HG02885 (cell line): ENCODE results near the gene GALP.
"Not testable (repeated sequence)": the region's sequence is repeated elsewhere in the genome, so short reads cannot be mapped to it uniquely, and the experiment has no call there.

Experiments
- ATAC-seq: cut with Tn5 transposase; IDR thresholded peaks from one replicate; pipeline ENCODE4 v1.9.1; 2021; ENCODE audit warnings: mild to moderate bottlenecking; ENCODE audit not compliant: unreplicated experiment, poor library complexity

GALP gene

DNA sequence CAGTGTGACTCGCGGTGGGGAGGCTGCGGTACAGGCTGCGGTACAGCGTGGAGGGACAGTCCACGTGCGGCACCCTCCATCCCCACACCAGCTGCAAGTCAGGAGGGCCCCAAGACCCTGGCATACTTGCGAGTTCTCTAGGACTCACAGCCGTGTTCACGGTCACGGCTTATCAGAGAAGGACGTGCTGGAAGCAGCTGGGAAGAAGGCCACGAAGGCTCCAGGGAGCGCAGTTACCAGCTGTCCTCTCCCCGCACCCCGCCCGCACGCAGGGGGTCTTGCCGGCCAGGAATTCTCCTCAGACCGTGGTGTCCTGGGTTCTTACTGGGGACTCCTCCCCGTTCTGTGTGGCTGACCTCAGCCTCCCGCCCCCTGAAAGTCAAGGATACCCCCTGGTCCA lies 28.5 kb upstream of the GALP start:
- no peak for ATAC-seq

DNA sequence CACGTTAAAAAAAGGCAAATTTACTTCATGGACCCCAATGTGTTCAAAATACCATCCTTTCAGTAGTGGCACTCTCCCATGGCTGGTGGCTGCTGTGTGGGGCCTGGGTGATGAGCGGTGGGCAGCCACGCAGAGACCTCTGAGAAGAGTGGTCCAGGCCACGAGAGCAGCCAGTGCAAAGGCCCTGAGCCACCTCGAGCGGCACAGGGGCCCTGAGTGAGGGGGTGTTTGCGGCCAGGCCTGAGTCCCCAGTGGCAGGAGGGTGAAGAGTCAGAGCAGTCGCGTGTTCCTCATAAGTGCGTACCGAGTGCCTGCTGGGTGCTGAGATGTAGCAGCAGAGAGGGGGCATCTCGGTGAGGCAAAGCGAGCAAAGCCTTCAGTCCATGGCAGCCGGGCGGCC lies 27.7 kb upstream of the GALP start:
- ATAC-seq, result no peak

DNA sequence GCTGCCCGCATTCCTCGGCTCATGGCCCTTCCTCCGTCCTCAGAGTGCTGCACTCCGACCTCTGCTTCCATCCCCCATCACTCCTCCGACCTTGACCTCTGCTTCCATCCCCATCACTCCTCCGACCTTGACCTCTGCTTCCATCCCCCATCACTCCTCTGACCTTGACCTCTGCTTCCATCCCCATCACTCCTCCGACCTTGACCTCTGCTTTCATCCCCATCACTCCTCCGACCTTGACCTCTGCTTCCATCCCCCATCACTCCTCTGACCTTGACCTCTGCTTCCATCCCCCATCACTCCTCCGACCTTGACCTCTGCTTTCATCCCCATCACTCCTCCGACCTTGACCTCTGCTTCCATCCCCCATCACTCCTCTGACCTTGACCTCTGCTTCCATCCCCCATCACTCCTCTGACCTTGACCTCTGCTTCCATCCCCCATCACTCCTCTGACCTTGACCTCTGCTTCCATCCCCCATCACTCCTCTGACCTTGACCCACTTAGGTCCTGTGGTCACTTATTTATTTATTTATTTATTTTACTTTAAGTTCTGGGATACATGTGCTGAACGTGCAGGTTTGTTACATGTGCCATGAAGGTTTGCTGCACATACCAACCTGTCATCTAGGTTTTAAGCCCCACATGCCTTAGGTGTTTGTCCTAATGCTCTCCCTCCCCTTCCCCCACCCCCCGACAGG lies 26.7 kb upstream of the GALP start:
- ATAC-seq, result not testable (repeated sequence)

DNA sequence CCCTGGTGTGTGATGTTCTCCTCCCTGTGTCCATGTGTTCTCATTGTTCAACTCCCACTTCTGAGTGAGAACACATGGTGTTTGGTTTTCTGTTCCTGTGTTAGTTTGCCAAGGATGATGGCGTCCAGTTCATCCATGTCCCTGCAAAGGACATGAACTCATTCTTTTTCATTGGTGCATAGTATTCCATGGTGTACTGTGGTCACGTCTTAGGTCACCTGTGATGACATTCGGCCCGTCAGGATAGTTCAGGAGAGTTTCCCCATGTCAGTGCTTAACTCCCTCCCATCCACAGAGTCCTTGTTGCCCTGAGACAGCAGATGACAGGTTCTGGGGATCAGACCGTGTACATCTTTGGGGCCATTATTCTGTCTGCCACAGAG lies 26.2 kb upstream of the GALP start:
- no peak for ATAC-seq

DNA sequence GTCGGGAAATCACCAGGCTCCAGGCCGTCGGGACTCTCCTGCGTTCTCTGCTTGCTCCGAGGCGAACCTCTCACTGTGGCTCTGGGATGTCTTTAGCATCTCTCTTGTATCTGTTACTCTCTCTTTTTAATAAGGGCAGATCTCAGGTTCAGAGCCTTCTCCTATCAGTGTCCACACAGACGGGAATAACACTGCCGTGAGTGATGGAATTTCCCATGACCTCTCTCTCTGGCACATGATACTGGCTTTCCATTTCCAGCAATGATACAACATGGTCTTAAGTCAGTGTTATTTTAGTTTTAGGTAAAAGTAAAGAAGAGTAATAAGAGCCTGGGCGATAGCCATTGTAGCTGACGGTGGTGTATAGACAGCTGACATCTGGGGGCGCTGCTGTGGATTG lies 25.4 kb upstream of the GALP start:
- no peak for ATAC-seq

DNA sequence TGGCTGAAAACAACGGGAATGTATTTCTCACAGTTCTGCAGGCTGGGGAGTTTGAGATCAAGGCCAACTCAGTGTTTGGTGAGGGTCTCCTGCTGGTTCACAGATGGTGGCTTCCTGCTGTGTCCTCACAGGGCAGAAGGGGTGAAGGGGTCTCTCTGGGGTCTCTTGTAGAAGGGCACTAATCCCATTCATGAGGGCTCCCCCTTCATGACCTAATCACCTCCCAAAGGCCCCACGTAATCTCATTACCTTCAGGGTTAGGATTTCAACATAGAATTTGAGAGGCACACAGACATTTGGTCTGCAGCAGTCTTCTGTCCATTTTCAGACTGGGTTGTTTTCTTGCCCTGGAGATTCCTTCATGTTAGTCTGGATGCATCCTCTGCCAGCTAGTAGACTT lies 23.2 kb upstream of the GALP start:
- no peak for ATAC-seq

DNA sequence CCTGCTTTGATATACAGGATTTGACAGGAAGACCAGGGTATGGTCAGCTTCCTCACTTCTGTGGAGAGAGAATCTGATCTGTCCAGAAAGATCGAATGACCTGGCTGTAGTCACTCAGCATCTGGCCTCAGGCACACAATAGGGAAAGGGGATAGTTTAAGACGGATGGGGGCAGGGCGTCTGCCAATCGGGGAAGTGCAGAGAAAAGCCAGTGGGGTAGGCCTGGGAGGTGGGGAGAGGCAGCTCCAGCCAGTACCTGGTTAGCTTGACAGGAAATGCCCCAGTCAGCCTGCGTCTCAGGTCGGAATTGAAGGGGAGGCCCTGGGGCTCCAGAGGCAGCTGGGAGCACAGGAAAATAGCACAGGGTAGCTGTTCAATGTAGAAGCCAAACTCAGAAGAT lies 22.3 kb upstream of the GALP start:
- ATAC-seq, result no peak

DNA sequence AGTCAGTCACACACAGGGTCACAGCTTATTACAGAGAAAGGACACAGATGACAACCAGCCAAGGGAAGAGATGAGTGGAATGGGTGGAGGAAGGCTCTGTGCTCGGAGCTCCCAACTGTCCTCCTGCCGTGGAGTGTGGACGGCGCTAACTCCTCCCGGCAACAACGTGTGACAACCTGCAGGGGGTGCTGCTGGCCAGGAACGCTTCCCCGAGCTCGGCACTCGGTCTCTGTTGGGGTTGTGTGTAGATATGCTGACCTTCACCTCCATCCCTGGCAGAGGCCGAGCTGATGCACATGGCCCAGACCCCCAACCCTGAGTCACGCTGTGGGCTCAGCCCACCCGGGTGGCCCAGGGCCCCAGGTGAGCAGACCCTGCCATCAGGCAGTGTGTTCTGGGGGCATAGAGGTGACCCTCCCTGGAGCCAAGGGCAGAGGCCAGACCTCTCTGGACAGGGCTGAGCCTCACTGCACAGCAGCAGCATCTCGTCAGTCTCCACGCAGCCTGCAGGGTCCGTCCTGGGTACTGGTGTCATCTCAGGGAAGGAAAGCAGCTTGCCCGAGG lies 20.6 kb upstream of the GALP start:
- ATAC-seq, result no peak

DNA sequence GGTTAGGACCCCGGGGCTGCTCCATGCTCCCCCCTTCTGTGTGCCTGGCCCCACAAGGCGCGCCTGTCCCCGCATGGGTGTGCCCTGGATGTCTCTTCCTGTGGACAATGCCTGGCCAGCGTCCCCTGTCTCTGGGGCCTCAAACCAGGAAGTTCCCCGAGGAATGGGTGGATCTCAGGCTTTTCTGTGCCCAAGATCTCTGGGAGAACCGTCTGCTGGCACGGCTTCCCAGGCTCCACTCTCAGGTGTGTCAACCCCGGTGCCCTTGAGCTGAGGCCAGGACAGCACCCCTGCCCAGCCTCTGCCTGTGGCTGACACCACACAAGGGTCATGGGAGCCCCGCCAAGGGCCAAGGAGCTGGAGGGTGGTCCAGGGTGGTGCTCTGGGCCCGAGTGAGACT lies 19.0 kb upstream of the GALP start:
- no peak for ATAC-seq

DNA sequence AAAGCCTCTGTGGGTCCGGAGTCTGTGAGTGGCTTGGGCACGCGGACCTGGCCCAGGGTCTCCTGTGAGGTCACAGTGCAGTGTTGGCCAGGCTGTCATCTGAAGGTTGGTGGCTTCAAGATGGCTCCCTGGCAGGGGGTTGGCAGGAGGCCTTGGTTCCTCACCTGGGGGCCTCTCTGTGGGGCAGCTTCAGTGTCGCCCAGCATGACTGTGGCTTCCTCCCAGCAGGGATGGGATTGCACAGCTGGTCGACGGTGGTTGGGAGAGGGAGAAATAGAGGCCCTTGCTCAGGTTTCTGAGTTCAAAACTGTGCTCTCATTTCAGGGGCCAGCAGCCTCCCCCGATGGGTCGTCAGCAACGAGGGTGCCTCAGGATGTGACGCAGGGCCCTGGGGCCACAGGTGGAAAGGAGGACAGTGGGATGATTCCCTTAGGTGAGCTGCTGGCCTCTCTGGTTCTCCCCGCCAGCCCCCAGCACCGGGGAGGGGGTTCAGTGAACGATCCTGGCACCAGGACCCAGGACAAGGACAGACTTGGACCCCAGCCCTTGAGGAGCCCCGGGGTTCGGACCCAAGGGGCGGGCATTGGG lies 17.5 kb upstream of the GALP start:
- ATAC-seq, result no peak

DNA sequence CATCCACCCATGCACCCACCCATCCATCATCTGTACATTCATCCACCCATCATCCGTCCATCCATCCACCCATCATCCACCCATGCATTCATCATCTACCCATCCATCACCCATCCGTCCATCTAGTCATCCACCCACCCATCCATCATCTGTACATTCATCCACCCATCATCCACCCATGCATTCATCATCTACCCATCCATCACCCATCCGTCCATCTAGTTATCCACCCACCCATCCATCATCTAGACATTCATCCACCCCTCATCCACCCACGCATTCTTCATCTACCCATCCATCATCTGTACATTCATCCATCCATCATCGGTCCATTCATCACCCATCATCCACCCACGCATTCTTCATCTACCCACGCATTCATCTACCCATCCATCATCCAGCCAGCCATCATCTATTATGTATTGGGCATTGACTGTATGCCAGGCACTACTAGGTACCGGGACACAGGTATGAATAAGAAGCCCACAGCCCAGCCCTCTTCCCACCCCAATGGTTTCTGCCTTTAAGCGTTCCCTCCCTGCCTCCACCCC lies 16.7 kb upstream of the GALP start:
- no peak for ATAC-seq

DNA sequence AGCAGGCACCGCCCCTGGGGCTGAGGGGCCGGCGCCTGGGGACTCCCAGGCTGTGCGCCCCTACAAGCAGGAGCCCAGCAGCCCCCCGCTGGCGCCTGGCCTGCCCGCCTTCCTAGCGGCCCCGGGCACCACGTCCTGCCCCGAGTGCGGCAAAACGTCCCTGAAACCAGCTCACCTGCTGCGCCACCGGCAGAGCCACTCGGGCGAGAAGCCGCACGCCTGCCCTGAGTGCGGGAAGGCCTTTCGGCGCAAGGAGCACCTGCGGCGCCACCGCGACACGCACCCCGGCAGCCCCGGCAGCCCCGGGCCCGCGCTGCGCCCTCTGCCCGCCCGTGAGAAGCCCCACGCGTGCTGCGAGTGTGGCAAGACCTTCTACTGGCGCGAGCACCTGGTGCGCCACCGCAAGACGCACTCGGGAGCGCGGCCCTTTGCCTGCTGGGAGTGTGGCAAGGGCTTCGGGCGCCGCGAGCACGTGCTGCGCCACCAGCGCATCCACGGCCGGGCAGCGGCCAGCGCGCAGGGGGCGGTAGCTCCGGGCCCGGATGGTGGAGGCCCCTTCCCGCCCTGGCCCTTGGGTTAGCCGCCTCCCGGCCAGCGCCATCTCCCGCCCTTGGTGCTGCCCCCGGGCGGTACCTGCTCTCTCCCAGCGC lies 16.1 kb upstream of the GALP start:
- ATAC-seq, result no peak

DNA sequence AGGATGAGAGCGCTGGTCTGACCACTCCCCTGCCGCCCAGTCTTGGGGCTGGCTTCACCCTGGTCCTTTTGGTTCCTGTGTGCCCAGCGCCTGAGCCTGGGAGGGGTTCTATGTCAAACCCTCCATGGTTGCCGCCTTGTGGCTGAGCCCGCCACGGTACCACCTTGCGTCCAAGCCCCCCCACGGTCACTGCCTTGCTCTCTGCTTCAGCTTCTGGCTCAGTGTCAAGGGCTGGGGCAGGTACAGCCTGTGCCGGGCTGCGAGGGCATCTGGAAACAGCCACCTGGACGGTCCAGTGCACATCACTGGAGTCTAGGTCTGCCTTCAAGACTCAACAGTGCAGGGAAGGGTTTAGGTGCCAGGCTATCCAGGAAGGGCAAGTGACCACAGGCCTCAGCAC lies 14.3 kb upstream of the GALP start:
- ATAC-seq, result no peak

DNA sequence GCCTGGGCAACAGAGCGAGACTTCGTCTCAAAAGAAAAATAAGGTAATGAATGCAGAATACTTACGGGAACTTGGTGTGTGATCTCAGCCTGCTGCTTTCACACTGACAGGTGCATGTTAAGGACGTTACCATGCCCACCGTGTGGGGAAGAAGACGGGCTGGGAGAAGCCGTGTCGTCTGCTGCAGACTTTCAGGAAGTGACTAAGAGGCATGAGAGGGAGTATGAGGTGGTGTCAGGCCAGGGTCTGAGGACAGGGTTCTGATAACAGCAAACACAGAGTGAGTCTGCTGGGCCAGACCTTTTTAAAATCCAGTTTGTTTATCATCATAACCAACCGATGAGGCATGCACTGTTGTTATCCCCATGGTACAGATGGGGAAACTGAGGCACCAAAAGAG lies 13.6 kb upstream of the GALP start:
- ATAC-seq, result no peak

DNA sequence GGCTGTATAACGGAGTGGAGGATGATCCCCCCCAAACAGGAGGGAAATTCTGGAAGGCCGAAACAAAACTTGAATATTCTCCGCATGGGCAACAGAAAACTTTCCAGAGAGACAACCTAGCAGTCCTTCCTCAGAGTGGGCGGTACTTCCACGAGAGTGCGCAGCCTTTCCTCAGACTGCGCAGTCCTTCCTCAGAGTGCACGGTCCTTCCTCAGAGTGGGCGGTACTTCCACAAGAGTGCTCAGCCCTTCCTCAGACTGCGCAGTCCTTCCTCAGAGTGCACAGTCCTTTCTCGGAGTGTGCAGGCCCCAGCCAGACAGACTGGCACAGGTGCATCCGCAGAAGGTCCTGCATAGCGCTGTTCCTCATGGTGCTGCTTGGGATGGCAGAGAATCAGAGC lies 12.7 kb upstream of the GALP start:
- ATAC-seq, result no peak

DNA sequence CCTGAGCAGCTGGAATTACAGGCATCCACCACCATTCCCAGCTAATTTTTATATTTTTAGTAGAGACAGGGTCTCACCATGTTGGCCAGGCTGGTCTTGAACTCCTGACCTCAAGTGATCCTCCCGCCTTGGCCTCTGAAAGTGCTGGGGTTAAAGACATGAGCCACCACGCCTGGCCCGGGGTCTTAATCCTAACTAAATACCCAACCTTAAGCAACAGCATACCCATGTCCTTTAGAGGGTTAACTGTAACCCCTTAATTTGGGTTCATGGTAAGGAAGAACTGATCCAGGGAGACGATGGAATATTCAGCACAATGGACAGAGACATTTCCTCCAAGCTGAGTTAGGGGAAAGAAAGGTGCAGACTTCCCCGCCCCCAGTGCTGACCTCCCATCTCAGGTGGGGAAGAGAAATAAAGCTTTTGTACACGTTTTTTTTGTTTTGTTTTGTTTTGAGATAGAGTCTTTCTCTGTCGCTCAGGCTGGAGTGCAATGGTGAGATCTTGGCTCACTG lies 8.7 kb upstream of the GALP start:
- no peak for ATAC-seq

DNA sequence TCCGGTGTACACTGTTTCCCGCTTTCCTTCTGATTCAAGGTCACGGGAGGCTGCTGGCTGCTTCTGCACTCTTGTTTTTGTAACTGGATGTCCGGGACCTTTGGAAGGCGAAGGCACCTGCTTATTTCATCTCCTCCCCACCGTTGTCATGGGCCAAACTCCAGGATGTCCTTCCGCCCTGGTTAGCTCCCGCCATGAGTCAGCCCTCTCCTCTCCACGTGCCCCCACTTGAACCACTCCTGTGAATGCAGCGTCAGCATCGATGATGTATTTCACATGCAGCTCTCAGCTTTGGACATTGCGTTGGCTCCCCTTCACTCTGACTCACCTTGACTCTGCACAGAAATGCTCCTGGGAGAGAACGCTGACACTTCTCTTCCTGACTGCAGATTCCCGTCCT lies 5.5 kb upstream of the GALP start:
- ATAC-seq, result no peak

DNA sequence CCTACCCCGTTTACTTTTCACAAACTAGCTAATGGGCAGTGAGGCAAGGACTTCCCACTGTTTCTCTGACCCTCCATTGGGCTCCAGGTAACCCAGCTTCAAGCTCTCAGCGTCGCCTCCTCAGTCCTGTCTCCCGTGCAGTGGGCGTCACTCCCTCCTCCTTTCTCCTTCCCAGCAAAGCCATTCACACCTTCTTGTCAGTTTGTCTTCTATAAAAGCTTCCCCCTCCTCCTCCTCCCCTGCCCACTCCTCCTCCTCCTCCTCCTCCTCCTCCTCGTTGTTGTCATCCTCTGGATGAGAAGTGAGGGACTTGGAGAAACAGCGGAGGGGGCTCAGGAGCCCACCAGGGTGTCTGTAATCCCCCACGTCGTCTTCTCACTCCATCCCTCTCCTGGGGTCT lies 1.7 kb upstream of the GALP start:
- no peak for ATAC-seq

DNA sequence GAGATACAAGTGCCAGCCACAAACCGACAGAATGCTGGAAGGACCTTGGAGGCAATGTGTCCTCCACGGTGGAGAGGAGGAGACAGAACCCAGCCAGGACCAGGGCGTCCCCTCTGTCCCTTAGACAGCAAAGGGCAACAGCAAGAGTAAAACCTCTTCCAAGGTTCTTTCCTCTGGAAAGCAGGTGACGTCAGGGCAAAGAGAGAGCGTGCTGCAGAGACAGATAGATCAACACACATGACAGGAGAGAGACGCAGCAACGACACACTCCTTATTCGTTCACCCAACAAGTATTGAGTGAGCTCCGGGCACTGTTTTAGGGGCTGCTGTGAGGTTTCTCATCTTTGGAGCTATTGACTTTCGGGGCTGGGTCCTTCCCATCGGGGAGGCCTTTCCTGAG lies 1.3 kb upstream of the GALP start:
- no peak for ATAC-seq

DNA sequence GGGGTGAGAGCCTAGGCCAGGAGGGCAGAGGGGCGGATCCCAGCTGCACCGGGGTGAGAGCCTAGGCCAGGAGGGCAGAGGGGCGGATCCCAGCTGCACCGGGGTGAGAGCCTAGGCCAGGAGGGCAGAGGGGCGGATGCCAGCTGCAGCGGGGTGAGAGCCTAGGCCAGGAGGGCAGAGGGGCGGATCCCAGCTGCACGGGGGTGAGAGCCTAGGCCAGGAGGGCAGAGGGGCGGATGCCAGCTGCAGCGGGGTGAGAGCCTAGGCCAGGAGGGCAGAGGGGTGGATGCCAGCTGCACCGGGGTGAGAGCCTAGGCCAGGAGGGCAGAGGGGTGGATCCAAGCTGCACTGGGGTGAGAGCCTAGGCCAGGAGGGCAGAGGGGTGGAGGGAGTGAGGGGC lies 502 bp downstream of the GALP start:
- ATAC-seq, result not testable (repeated sequence)

DNA sequence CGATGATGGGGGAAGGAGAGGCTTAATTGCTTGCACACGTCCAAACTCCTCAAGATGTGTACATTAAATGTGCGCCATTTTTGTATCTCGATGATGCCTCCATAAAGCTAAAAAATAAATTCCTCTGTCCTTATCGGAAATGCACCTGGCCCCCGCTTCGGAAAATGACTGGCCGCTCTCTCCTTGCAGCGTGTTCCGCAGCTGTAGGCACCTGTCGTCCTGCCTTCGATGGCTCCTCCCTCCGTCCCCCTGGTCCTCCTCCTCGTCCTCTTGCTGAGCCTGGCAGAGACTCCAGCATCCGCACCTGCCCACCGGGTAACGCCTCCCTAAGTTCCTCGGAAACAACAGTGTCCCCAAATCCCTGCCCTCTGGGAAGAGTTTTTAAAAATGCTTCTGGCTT lies 1.1 kb downstream of the GALP start:
- ATAC-seq, result no peak
